HG03175 (cell line): ENCODE measurements around the gene MLH3.

Source experiments
- ATAC-seq: cut with Tn5 transposase; IDR thresholded peaks from one replicate; pipeline ENCODE4 v1.9.1; 2021; ENCODE audit warnings: mild to moderate bottlenecking, moderate library complexity; ENCODE audit not compliant: unreplicated experiment

MLH3 gene

GRCh38 chr14:74973905-74974363 is 77.3 kb downstream of the MLH3 start:
- no peak for ATAC-seq

DNA sequence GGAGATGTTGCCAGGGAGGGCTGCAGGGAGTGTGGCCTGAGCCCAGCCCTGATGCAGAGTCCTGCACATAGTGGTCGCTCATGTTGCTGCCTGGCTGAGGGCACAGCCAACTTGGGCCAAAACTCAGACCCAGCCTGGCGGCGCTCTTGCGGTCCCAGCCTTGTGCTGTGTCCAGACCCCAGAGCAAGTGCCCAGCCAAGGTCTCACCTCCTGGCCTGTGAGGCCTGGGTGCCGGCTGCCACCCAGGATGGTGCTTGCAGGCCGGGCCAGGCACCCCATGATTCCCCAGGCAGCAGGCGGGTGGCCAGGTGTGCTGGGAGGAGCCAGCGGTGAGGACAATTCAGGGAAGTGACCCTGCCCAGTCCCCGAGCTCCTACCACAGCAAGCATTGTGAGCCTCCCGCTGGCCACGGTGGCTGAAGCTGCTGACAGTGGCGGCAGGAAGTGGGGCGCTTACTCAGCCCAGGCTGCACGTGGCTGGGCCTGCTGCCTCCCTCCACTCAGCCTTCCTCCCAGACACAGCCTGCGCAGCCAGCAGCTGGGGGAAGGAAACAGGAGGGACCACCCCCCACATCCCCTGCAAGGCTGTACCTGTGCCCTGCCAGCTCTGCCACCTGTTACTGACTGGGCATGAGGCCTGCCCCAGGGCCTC is 78.1 kb downstream of the MLH3 start:
- no peak for ATAC-seq

- ATAC-seq: no peak
These were observed 82.5 kb downstream of the MLH3 start for GRCh38 chr14:74968811-74969210.

GRCh38 chr14:74965486-74966153 is 85.6 kb downstream of the MLH3 start:
- no peak for ATAC-seq

- no peak for ATAC-seq
These were observed 86.3 kb downstream of the MLH3 start for GRCh38 chr14:74964787-74965485.
